Myocyte (in vitro differentiated cells): ENCODE measurements around the gene TMEM115. TPM values are rescaled to one million over a fixed set of nuclear protein-coding genes. Genes with fewer than 3 reads are reported as not detected.

Experiments
- DNase-seq: peaks from one replicate; pipeline ENCODE4 v3.0.0-alpha.2; 2012; ENCODE audit warnings: low read depth
- total RNA-seq: library from RNA; depleted of rRNA; stranded (reverse); fragments of >200 nt; gene quantifications from 2 replicates; pipeline ENCODE4 v1.2.3, GENCODE V29; 2014

Gene TMEM115
- total RNA-seq, 1 donor from 2014 or later: 69.0 TPM

- no peak for DNase-seq
Measured at GRCh38 chr3:50334339-50335075, 24.8 kb downstream of the TMEM115 start.

DNA sequence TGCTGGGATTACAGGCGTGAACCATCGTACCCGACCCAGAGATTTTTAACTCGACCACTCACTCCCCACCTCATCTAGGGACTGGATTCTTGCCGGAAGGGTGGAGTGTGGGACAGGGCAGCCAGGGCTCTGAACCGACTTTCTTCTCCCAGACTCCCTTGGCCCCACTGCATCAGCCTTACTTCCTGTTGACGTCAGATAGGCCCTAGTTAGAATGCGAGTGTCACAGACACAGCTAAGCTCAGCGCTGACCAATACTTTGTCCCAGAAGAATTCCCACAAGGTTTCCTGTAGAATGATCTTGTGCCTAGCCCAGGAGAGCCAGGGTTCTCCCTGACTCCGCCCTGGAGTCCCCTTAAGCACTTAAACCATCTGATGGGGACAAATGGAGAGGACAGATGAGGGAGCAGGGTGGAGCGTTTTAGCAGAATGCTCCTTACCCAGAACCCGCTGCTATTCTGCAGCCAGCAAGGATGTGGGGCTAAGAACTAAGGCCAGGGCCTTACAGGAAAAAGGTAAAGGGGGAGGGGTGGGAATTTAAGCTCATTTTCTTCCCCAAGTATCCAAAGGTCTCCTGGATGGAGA, 25.5 kb downstream of the TMEM115 start:
- DNase-seq: no peak

DNA sequence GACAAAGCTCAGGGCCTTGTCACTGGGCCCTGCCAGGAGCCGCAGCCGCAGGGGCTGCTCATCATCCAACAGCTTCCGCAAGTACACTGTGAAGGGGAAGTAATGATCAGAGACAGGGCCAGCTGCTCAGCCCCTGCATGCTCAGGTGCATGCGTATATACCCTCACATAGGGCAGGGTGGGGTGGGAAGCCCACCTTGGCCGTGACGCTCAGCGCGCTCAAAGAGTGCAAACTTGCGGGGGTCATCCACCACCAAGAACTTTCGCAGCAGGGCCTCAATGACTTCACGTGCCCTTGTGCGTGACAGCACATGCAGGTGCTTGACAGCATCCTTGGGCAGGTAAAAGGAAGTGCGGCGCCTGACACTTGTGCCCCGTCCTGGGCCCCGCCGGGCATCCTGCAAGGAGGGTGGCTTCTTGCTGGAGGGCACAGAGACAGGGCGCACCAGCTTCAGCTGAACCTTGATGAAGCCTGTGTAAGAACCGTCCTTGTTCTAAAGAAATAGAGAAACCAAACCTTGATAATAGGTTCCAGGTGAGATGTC, 27.9 kb downstream of the TMEM115 start:
- DNase-seq: no peak

GRCh38 chr3:50330330-50330729, 29.0 kb downstream of the TMEM115 start:
- no peak for DNase-seq

DNA sequence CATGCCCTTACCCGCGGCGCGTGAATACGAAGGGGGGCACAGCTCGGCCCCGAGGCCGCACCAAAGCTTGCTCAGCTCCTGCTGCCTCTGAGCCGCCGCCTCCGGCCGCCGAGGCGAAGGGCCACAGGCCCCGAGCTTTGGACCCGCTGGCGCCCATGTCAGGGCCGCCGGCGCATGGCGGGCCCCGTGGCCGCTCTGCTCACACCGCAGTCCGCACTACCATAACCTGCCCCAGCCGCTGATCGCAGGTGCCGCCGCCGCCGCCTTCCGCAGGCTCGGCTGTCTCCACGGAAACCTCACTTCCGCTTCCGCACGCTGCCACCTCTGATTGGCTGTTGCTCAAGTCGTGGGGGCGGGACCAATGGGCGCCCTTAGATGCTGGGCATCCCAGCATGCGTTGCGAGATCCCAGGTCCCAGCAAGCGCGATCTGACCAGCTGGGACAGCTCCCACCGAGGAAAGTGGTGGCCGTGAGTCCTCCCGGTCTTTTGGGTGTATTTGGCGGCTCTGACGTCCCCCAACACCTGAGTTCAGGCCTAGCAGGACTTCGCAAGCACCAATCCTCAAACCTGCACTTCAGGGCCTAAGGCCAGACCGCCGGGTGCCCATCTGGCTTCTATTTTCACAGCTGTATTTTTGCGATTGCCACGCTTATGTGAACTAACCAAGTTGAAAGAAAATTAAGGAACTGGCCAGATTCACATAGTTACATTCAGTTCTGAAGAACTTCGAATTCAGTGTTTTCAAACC, 31.2 kb downstream of the TMEM115 start, which contains the start of gene TUSC2:
Gene TUSC2, minus strand, starts transcription at position 281 of the 749 bp plus-strand sequence. Its CDS starts 124 bp downstream, at position 157.
- DNase-seq: peak; percentile 98

DNA sequence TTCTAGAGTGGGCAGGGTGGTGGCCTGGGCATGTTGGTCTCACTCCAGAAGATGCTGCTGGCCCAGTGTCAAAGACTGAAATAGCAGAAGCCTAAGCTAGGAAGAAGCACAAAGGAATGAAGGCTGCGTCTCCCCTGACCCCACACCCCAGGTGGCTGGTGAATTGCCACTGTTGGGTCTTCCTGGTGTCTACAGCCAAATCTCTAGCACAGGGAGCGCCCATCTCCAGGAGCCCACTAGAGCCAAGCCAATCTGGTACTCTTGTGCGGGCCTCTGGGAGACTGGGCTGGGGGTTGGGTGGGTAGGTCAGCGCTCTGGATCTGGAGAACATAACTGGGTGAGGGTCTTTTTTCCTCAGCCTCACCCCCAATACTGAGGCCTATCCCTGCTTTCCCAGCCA, 32.2 kb downstream of the TMEM115 start:
- no peak for DNase-seq

DNA sequence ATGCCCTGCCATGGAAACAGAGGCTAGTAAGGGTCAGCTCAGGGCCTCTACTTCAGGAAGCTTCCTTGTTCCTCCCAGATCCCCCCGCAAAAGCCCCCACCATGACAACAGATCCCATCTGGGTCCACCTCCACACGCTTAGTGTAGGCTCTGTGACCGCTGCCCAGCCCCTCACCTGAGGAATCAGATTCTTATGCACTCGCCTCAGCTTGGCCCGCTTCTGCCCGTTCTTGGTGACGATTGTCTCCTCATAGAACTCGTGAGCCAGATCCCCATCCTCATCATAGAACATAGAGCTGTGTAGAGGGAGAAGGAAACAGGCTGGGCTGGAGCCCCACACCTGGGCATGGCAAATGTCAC, 33.2 kb downstream of the TMEM115 start:
- DNase-seq: no peak

- no peak for DNase-seq
Measured at GRCh38 chr3:50325497-50326181, 33.7 kb downstream of the TMEM115 start.

GRCh38 chr3:50325113-50325480, 34.2 kb downstream of the TMEM115 start:
- no peak for DNase-seq

DNA sequence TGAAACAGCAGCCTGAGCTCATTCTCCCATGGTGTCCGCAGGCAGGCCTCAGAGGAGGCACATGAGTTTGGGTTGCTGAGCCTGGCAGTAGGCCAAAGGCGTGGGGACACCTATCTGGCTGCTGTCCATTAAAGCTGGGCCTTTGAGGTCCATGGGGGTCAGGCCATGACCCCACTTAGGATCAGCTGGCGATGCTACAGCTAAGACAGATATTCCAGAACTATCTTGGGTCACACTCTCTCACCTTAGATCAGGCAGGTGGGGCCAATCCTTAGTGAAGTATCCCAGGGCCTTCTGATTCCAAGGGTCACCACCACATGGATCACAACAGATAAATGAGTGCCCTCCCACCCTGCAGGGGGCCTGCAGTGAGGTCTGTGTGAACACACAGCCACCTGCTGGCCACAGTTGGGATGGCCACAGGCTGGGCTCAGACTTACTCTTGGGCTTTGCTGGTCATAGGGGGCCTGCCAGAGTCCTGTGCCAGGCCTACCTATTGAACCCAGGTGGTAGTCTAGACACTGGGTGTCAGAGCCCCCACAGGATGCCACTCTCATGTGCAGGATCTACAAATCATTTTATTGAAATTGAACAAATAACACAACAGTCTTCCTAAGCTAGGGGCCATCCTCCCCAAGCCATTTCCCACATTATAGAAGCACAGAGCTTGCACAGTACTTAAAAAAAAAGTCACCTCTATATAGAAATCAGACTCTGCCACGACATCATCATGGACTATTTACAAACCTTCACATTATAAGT, 34.8 kb downstream of the TMEM115 start:
- peak; percentile 73 for DNase-seq

DNA sequence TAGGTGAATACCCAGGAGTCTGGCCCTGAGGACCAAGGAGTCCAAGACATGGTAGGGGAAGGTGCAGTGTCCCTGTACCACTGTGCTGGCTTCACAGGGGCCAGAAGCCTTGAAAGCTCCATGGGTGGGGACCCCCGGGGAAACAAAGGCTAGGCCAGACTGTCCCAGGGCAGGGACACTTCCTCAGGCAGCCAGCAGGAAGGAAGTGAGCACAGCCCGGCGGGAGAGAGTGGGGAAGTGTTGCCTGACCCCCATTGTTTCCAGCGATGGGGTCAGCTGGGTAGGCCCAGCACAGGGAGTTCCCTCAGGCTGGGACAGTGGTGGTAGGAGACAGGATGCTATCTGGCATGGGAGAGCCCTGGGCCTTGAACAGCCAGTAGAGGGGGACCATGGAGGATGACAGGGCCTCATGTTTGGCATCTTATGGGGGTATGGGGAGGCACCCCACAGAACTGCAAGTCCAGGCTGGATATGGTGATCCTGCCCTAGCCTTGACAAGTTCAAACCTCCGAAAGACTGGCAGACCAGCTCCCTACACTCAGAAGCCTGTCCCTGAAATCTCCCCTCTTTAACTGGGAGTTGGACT, 35.6 kb downstream of the TMEM115 start:
- DNase-seq: no peak

- no peak for DNase-seq
Measured at GRCh38 chr3:50323092-50323600, 36.2 kb downstream of the TMEM115 start.

GRCh38 chr3:50322386-50323091, 36.8 kb downstream of the TMEM115 start, which contains the start of gene HYAL2:
HYAL2 (minus strand) TSS chr3:50322745; CDS start chr3:50320489, 2,256 bp downstream.
- DNase-seq: no peak

DNA sequence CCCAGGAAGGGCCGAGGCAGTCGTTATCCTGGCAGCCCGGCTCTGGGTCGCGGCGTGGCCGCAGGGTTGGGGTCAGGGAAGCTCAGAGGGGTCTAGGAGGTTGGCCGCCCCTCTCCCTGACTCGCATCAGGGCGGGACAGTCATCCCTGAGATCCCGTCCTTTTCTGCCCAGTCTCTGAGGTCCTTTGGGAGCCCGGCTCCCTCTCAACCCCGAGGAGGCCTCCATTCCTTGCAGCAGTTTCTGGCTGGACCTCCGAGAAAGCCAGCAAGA, 37.3 kb downstream of the TMEM115 start:
- DNase-seq: no peak

DNA sequence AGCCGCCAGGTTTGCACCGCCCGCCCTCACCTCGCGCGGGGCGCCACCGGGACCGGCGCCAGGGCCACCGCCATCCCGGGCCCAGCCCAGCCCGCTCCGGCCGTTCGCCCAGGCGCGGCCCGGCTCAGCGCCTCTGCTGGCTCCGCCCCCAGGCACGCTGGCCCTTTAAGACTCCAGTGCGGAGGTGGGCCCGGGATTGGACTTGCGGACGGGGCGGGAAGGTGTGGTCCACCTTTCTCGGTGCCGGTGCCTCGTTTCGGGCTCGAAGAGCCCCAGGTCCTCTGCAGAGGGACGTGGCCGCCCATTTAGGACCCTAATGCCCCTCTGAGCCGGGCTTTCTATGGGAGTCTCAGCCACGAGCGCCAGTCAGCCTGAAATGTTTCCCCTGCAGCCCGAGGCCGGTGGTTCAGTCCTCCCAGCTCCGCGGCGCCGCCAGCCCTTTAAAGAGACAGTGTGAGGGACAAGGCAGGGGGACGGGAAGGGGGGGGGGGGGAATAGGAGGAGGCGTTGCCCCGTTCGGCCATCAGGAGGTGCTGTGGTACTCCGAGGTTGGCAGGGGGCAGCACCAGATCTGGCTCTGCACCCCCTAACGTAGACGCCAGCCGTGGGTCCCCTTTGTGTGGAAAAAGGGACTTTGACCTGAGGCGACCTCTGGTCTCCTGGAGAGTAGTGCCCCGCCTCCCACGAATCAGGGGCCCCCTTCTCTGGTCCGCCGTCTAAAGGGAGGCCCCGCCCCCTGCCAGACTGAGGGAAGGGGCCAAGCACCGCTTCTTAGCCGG, 37.8 kb downstream of the TMEM115 start:
- peak; percentile 93 for DNase-seq

DNA sequence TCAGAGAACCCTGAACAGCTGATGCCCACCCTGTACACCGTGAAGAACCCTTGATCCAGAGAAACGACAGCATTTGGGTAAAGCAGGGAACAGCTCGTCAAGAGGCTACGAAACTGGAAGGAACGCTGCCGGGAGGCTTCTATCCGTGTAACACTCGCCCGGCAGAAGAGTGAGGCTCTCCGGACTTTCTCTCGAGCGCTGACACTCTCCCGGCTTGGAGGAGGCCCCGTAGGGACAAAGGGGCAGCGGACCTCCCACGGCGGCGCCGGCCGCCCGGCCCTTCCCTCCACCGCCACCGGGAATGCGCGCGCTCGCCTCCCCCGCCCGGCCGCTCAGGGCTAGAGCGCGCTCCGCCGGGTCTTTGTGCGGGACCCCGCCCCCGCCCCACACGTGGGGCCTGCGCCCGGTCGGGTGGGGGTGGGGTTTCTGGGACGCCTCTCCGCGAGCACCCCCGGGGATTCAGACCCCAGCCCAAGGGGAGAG, 38.4 kb downstream of the TMEM115 start:
- peak; percentile 84 for DNase-seq

GRCh38 chr3:50319894-50320625, 39.3 kb downstream of the TMEM115 start:
- DNase-seq: no peak
